Stomach (tissue), 19 donors: ENCODE results near the gene AAMP. TPM values are rescaled to one million over a fixed set of nuclear protein-coding genes. Genes with fewer than 3 reads are reported as not detected.

Experiments
- DNase-seq, 2 donors: peaks; one replicate each; pipeline versions ENCODE4 v3.0.0 to v3.0.0-alpha.2; 2013 to 2019
- H3K27ac ChIP-seq, 5 donors: fragments of 200-600 bp in 4 of 5; sonication (generic) in 4 of 5; one replicate each; pipeline ENCODE4 v1.5.1; 2013 to 2019; ENCODE audit warnings: mild to moderate bottlenecking in 1 of 5, moderate library complexity in 1 of 5
- H3K27me3 ChIP-seq, 3 donors: fragments of 200-600 bp; sonication (generic); one replicate each; pipeline ENCODE4 v1.5.1; 2017 to 2019; ENCODE audit warnings: mixed run types in 1 of 3
- H3K36me3 ChIP-seq, 4 donors: fragments of 200-600 bp; sonication (generic); 1 replicate in 3 of 4; 2 replicates in 1 of 4; pipeline ENCODE4 v1.5.1; 2016 to 2019
- H3K4me1 ChIP-seq, 4 donors: fragments of 200-600 bp; sonication (generic); one replicate each; pipeline ENCODE4 v1.5.1; 2016 to 2019
- H3K4me3 ChIP-seq, 4 donors: fragments of 200-600 bp; sonication (generic) in 3 of 4; one replicate each; pipeline ENCODE4 v1.5.1; 2016 to 2019; ENCODE audit warnings: mild to moderate bottlenecking in 1 of 4
- H3K9me3 ChIP-seq, 4 donors: fragments of 200-600 bp; sonication (generic); one replicate each; pipeline ENCODE4 v1.5.1; 2016 to 2019
- CTCF ChIP-seq, 7 experiments: fragments of 450-650 bp in 4 of 7; fragments of 200-600 bp in 3 of 7; sonication (generic) in 3 of 7; IDR thresholded peaks; one replicate each; pipeline ENCODE4 v1.5.1; 2016 to 2019; ENCODE audit warnings: antibody characterized with exemption in 7 of 7, control low read depth in 2 of 7, mild to moderate bottlenecking in 1 of 7
- EP300 ChIP-seq: sonication (generic); formaldehyde crosslinking; IDR thresholded peaks from one replicate; pipeline ENCODE4 v1.6.1; 2017; ENCODE audit warnings: antibody characterized with exemption
- POLR2A ChIP-seq, 4 donors: fragments of 450-650 bp; IDR thresholded peaks; one replicate each; pipeline ENCODE4 v1.6.1; 2016; ENCODE audit warnings: antibody characterized with exemption in 4 of 4, control low read depth in 2 of 4, mild to moderate bottlenecking in 1 of 4, moderate library complexity in 1 of 4
- POLR2AphosphoS5 ChIP-seq, 3 donors: sonication (generic); formaldehyde crosslinking; IDR thresholded peaks; one replicate each; pipeline ENCODE4 v1.6.1; 2016; ENCODE audit warnings: antibody characterized with exemption in 3 of 3
- WGBS, 5 donors: extraction: QIAGEN DNeasy Blood & Tissue Kit in 3 of 5; methylation state at CpG; one replicate each; pipeline versions ENCODE4 v1.1.5 to v1.1.7; 2013 to 2018; 5-methylcytosine and 5-hydroxymethylcytosine counted together
- intact Hi-C: fragments of 100-400 bp; cut with DNase I; formaldehyde crosslinking; loops from one replicate; pipeline ENCODE4 v1.15.1; 2023; ENCODE audit warnings: low total_unique reads
- long read RNA-seq, 10 donors: transcript quantifications; one replicate each; lab custom pipeline, GENCODE V29; 2026
- polyA plus RNA-seq, 3 donors: library from polyadenylated mRNA; stranded (reverse); fragments of 200-250 nt; gene quantifications; one replicate each; pipeline ENCODE4 v1.2.3, GENCODE V29; 2013
- total RNA-seq, 5 donors: library from RNA; depleted of rRNA; stranded (reverse); fragments of >200 nt; gene quantifications; one replicate each; pipeline versions ENCODE4 v1.1.0 to v1.2.3, GENCODE V29; 2014 to 2016
- donor health status: healthy with polysubstance abuse.
- donor health status: Bipolar disorder and iron deficiency.
- donor health status: healthy.

Gene AAMP
- 100 to 1,000 TPM in 4 of 5 donors, 10 to 100 TPM in 1; 82.6 to 218 (median 173) TPM for total RNA-seq
- polyA plus RNA-seq = 100 to 1,000 TPM in 1 of 3 donors, 10 to 100 TPM in 2; 85.9 to 183 (median 88.9) TPM
- long read RNA-seq, donor 1, transcript AAMP-201 (11 exons, 1,886 nt) = major isoform, 6 of 9 reads
- long read RNA-seq, donor 1, partial matches to known transcripts = 0 of 9 reads
- long read RNA-seq, donor 1, other reads (novel, unspliced or antisense) = 0 of 9 reads
- long read RNA-seq, donor 2, transcript AAMP-201 (11 exons, 1,886 nt) = major isoform, 12 of 19 reads
- long read RNA-seq, donor 2, partial matches to known transcripts = 0 of 19 reads
- long read RNA-seq, donor 2, other reads (novel, unspliced or antisense) = 0 of 19 reads
- long read RNA-seq, donor 3, transcript AAMP-201 (11 exons, 1,886 nt) = major isoform, 15 of 16 reads
- long read RNA-seq, donor 3, partial matches to known transcripts = 0 of 16 reads
- long read RNA-seq, donor 3, other reads (novel, unspliced or antisense) = 0 of 16 reads
- long read RNA-seq, donor 4, partial matches to known transcripts = 0 of 3 reads
- long read RNA-seq, donor 4, other reads (novel, unspliced or antisense) = 0 of 3 reads
- long read RNA-seq, donor 5, transcript AAMP-201 (11 exons, 1,886 nt) = major isoform, 25 of 28 reads
- long read RNA-seq, donor 5, partial matches to known transcripts = 0 of 28 reads
- long read RNA-seq, donor 5, other reads (novel, unspliced or antisense) = 0 of 28 reads
- long read RNA-seq, donor 6 = 0 reads
- long read RNA-seq, donor 7, transcript AAMP-201 (11 exons, 1,886 nt) = major isoform, 18 of 23 reads
- long read RNA-seq, donor 7, partial matches to known transcripts = 0 of 23 reads
- long read RNA-seq, donor 7, other reads (novel, unspliced or antisense) = 0 of 23 reads
- long read RNA-seq, donor 8, transcript AAMP-201 (11 exons, 1,886 nt) = major isoform, 22 of 164 reads
- long read RNA-seq, donor 8, partial matches to known transcripts = 44 of 164 reads
- long read RNA-seq, donor 8, other reads (novel, unspliced or antisense) = 95 of 164 reads
- long read RNA-seq, donor 9, transcript AAMP-201 (11 exons, 1,886 nt) = major isoform, 12 of 15 reads
- long read RNA-seq, donor 9, partial matches to known transcripts = 0 of 15 reads
- long read RNA-seq, donor 9, other reads (novel, unspliced or antisense) = 0 of 15 reads
- long read RNA-seq, donor 10, transcript AAMP-201 (11 exons, 1,886 nt) = major isoform, 9 of 12 reads
- long read RNA-seq, donor 10, partial matches to known transcripts = 0 of 12 reads
- long read RNA-seq, donor 10, other reads (novel, unspliced or antisense) = 0 of 12 reads

DNA sequence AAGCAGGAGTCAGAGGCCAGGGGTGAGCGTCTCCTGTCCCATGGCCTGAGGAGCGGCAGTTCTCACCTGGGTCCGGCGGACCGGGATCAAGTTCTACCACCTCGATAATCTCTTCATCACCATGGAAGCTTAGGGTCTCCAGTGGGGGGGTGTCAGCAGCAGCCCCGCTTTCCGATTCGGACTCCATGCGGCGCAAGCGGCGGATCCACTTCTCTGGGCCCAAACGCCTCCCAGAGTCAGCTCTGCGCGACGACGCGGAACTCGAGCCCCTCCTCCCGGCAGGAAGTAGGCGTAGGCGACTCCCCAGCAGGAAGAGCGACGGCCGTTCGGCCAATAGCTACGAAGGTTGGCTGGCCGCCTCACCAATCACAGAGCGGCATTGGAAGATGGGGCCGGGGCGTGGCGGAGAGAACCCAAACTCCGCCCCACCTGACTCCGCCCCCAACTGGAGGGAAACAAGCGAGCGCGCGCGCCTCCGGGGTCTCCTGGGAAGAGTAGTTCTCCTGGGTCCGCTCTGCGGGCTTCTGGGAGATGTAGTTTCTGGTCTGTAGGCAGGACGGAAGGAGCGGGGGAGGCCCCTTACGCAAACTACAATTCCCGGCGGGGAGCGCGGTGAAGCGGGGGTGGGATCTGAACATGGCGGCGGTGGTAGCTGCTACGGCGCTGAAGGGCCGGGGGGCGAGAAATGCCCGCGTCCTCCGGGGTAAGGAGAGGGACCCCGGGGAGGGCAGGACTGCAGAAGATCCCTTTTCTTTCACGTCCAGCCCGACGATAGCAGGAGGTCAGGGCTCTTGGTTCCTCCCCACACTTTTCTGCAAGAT is at the start of gene AAMP, which contains the start of gene PNKD:
AAMP (minus strand) TSS at position 238 of the 821 bp plus-strand sequence; CDS start at position 187, 51 bp downstream.
PNKD (plus strand) TSS at position 620 of the 821 bp plus-strand sequence; CDS start at position 637, 17 bp downstream.
- no peaks in the 10 kb centered on the region for H3K27me3 ChIP-seq
- no peaks in the 10 kb centered on the region for H3K9me3 ChIP-seq
- intact Hi-C loops = loop anchor here (10.0 kb wide), 1 partner anchor 85 kb away; no protein-coding TSS in a partner anchor
- peaks cover 40 to 88% (median 82%) of the 10 kb centered on the region in 4 donors for H3K4me1 ChIP-seq
- DNase-seq = peak; percentile 100
- H3K4me3 ChIP-seq = peak within 1 kb of the TSS; percentile 73 to 88 (median 82)
- 0% methylated on average over 53 to 64 of the region's 64 CpGs for WGBS, 5 donors
- H3K27ac ChIP-seq = peak within 1 kb of the TSS; percentile 82 to 99 (median 89)
- TF ChIP-seq CTCF (IDR thresholded peaks at IDR 0.05) (peak in 2 of 7 experiments; percentile 22 to 41), POLR2AphosphoS5 (IDR thresholded peaks at IDR 0.05) (peak; percentile 57 to 87 (median 85)), EP300 (no peak), POLR2A (IDR thresholded peaks at IDR 0.05) (peak in 2 of 4 donors; percentile 19 to 42)
- peaks cover 36 to 49% (median 48%) of the 10 kb centered on the region in 4 donors for H3K36me3 ChIP-seq

DNA sequence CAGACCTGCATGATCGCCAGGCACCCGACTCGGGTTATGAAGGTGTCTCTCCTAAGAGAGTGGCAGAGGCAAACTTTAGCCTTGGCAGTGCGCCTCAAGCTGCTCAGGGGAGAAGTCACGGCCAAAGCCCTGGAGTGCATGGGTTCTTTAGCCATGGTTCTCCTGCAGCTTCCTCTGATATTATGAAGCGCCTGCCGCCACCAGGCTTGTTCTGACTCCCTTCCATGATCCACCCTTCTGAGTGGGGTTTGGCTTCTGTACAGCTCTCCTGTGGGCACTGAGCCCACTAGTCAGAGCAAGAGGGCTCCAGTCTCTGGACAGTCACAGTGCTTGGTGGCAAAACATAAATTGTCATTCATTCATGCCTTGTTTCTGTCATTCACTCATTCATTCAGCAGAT is 48.3 kb upstream of the AAMP start:
- Histone ChIP-seq H3K36me3 (no peaks in the 10 kb centered on the region), H3K4me3 (no peak overlapping the region), H3K4me1 (peaks cover 15 to 47% (median 24%) of the 10 kb centered on the region in 4 donors), H3K9me3 (no peaks in the 10 kb centered on the region), H3K27me3 (no peaks in the 10 kb centered on the region), H3K27ac (no peak overlapping the region)
- intact Hi-C loops = no loop called here
- DNase-seq = no peak
- 57 to 90% (median 72%) methylated on average over 6 to 7 of the region's 7 CpGs for WGBS, 5 donors
- no peak for TF ChIP-seq POLR2AphosphoS5 (IDR thresholded peaks at IDR 0.05)
- no peak for TF ChIP-seq EP300
- TF ChIP-seq CTCF (IDR thresholded peaks at IDR 0.05) = no peak
- TF ChIP-seq POLR2A (IDR thresholded peaks at IDR 0.05) = no peak

- peaks cover 15 to 47% (median 22%) of the 10 kb centered on the region in 4 donors for H3K4me1 ChIP-seq
- TF ChIP-seq EP300 = no peak
- TF ChIP-seq POLR2A (IDR thresholded peaks at IDR 0.05) = no peak
- TF ChIP-seq CTCF (IDR thresholded peaks at IDR 0.05) = no peak
- no peak for TF ChIP-seq POLR2AphosphoS5 (IDR thresholded peaks at IDR 0.05)
- no peak overlapping the region for H3K4me3 ChIP-seq
- intact Hi-C loops = no loop called here
- no peaks in the 10 kb centered on the region for H3K9me3 ChIP-seq
- DNase-seq = no peak
- H3K27ac ChIP-seq = no peak overlapping the region
- no peaks in the 10 kb centered on the region for H3K36me3 ChIP-seq
- 86 to 96% (median 90%) methylated on average over 4 of the region's 4 CpGs for WGBS, 5 donors
- H3K27me3 ChIP-seq = no peaks in the 10 kb centered on the region
Observed at GRCh38 chr2:218317835-218318234, 47.9 kb upstream of the AAMP start.
